HEK293 (cell line): ENCODE measurements around the gene TMX2.

ENCODE experiments used
- CTCF ChIA-PET: fragments of 350-600 bp; formaldehyde crosslinking; extraction: SDS; loops from one replicate; lab custom pipeline; 2021; ENCODE audit warnings: antibody characterized with exemption; lab: Yijun Ruan, JAX
- POLR2A ChIA-PET: fragments of 300-600 bp; formaldehyde crosslinking; extraction: SDS; loops from one replicate; lab custom pipeline; 2020; ENCODE audit warnings: antibody characterized with exemption, inconsistent platforms; lab: Yijun Ruan, JAX
- H3K27ac ChIP-seq: fragments of 200-500 bp; sonication (Bioruptor generic); 2 replicates; pipeline ENCODE4 v1.5.1; 2014; ENCODE audit warnings: low read depth, low read length, control low read depth, inconsistent platforms; ENCODE audit errors: extremely low read depth
- H3K36me3 ChIP-seq, 2 experiments: fragments of 200-500 bp in 1 of 2; sonication (Bioruptor generic) in 1 of 2; 1 replicate in 1 of 2; 2 replicates in 1 of 2; pipeline ENCODE4 v1.5.1; 2014 to 2017; ENCODE audit warnings: inconsistent platforms in 2 of 2, low read length in 2 of 2; ENCODE audit not compliant: control insufficient read depth in 2 of 2, insufficient read depth in 1 of 2
- H3K4me1 ChIP-seq: fragments of 200-500 bp; sonication (Bioruptor generic); 2 replicates; pipeline ENCODE4 v1.5.1; 2014; ENCODE audit warnings: mild to moderate bottlenecking, low read length, inconsistent platforms; ENCODE audit not compliant: control insufficient read depth, insufficient read depth
- H3K4me3 ChIP-seq: 2 replicates; pipeline ENCODE4 v1.5.1; 2011; ENCODE audit warnings: low read depth, mild to moderate bottlenecking, control low read depth, low read length, moderate library complexity
- H3K9me3 ChIP-seq: fragments of 200-500 bp; sonication (Bioruptor generic); 2 replicates; pipeline ENCODE4 v1.5.1; 2014; ENCODE audit warnings: low read depth, low read length, inconsistent platforms; ENCODE audit not compliant: control insufficient read depth, insufficient read depth
- ZBTB48 ChIP-seq: fragments of 450-650 bp; formaldehyde crosslinking; IDR thresholded peaks from 2 replicates; pipeline ENCODE4 v1.5.1; 2016; ENCODE audit warnings: missing biosample characterization, missing genetic modification characterization
- ZNF514 ChIP-seq: fragments of 450-650 bp; formaldehyde crosslinking; IDR thresholded peaks from 2 replicates; pipeline ENCODE4 v1.5.1; 2016; ENCODE audit warnings: missing biosample characterization, missing genetic modification characterization
- ZNF555 ChIP-seq: fragments of 450-650 bp; formaldehyde crosslinking; conservative IDR thresholded peaks from 2 replicates; pipeline ENCODE4 v1.5.1; 2017; ENCODE audit warnings: missing biosample characterization, mild to moderate bottlenecking, missing genetic modification characterization, inconsistent platforms
- ZNF626 ChIP-seq: fragments of 450-650 bp; sonication (Bioruptor Pico); formaldehyde crosslinking; IDR thresholded peaks from 2 replicates; pipeline ENCODE4 v1.5.1; 2018; ENCODE audit warnings: missing biosample characterization, missing genetic modification characterization, inconsistent platforms
- ZNF654 ChIP-seq: fragments of 450-650 bp; formaldehyde crosslinking; IDR thresholded peaks from 2 replicates; pipeline ENCODE4 v1.5.1; 2016; ENCODE audit warnings: low read depth, missing biosample characterization, missing genetic modification characterization
- ZNF677 ChIP-seq: fragments of 450-650 bp; IDR thresholded peaks from 2 replicates; pipeline ENCODE4 v1.5.0; 2018; ENCODE audit warnings: missing biosample characterization, mild to moderate bottlenecking, missing genetic modification characterization, moderate library complexity
- ZNF843 ChIP-seq: fragments of 450-650 bp; formaldehyde crosslinking; IDR thresholded peaks from 2 replicates; pipeline ENCODE4 v1.5.1; 2016; ENCODE audit warnings: missing biosample characterization, missing genetic modification characterization
- ZSCAN23 ChIP-seq: fragments of 450-650 bp; formaldehyde crosslinking; IDR thresholded peaks from 2 replicates; pipeline ENCODE4 v1.5.1; 2016; ENCODE audit warnings: missing biosample characterization, missing genetic modification characterization
- ZSCAN30 ChIP-seq: fragments of 450-650 bp; IDR thresholded peaks from 2 replicates; pipeline ENCODE4 v1.5.1; 2018; ENCODE audit warnings: missing biosample characterization, mild to moderate bottlenecking, missing genetic modification characterization, moderate library complexity
- TF ChIP-seq, protein P1 (sequence below): fragments of 450-650 bp; formaldehyde crosslinking; IDR thresholded peaks from 2 replicates; pipeline ENCODE4 v1.5.1; 2016; ENCODE audit warnings: missing biosample characterization, missing genetic modification characterization
- TF ChIP-seq, protein P2 (sequence below): fragments of 450-650 bp; formaldehyde crosslinking; IDR thresholded peaks from 2 replicates; pipeline ENCODE4 v1.5.1; 2016; ENCODE audit warnings: missing biosample characterization, missing genetic modification characterization
- TF ChIP-seq, protein P3 (sequence below): fragments of 450-650 bp; formaldehyde crosslinking; IDR thresholded peaks from 2 replicates; pipeline ENCODE4 v1.5.1; 2016; ENCODE audit warnings: missing biosample characterization, missing genetic modification characterization
- TF ChIP-seq, protein P4 (sequence below): fragments of 450-650 bp; formaldehyde crosslinking; optimal IDR thresholded peaks from 2 replicates; pipeline ENCODE3; 2016; ENCODE audit warnings: missing biosample characterization, mild to moderate bottlenecking, missing genetic modification characterization
- TF ChIP-seq, protein P5 (sequence below): fragments of 450-650 bp; formaldehyde crosslinking; IDR thresholded peaks from 2 replicates; pipeline ENCODE4; 2016; ENCODE audit warnings: missing biosample characterization, missing genetic modification characterization
- TF ChIP-seq, protein P6 (sequence below): fragments of 450-650 bp; formaldehyde crosslinking; IDR thresholded peaks from 2 replicates; pipeline ENCODE4 v1.5.1; 2016; ENCODE audit warnings: missing biosample characterization, missing genetic modification characterization, low read depth
- TF ChIP-seq, protein P7 (sequence below): fragments of 450-650 bp; formaldehyde crosslinking; IDR thresholded peaks from 2 replicates; pipeline ENCODE4 v1.5.1; 2016; ENCODE audit warnings: missing biosample characterization, missing genetic modification characterization

Gene TMX2

DNA sequence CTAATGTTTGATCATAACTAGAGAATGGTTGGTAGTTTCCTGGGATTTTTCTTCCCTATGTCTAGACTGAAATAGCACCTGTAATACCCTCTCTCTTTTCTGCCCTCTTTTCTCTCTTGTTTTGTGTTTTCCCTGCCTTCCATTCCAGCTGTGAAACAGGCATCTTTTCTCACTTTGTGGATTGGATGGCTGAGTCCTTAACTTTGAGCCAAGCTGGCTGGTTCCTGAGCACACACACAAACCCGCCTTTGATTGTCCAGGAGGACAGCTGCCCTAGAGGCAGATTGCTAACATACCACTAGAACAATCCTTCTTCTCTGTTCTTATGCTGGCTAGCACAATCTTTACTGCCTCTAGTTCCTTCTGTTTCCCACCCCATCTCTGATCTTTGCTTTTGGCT is 66.9 kb downstream of the TMX2 start:
- H3K27ac ChIP-seq = peak overlapping the region; percentile 42; the same call in 1 of the 2 replicates
- no peaks in the 10 kb centered on the region for H3K9me3 ChIP-seq
- TF ChIP-seq ZNF626 (tag by site-specific recombination) = no peak
- no peak for TF ChIP-seq ZNF843 (tag by site-specific recombination)
- no peak for TF ChIP-seq ZNF514 (tag by site-specific recombination)
- TF ChIP-seq, protein P1, sequence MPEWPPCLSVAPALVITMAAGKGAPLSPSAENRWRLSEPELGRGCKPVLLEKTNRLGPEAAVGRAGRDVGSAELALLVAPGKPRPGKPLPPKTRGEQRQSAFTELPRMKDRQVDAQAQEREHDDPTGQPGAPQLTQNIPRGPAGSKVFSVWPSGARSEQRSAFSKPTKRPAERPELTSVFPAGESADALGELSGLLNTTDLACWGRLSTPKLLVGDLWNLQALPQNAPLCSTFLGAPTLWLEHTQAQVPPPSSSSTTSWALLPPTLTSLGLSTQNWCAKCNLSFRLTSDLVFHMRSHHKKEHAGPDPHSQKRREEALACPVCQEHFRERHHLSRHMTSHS (tag by site-specific recombination) = no peak
- TF ChIP-seq ZBTB48 (tag by site-specific recombination) = no peak
- TF ChIP-seq ZSCAN30 (tag by site-specific recombination) = no peak
- no peak for TF ChIP-seq ZNF677 (tag by site-specific recombination)
- TF ChIP-seq ZSCAN23 (tag by site-specific recombination) = no peak
- TF ChIP-seq, protein P2, sequence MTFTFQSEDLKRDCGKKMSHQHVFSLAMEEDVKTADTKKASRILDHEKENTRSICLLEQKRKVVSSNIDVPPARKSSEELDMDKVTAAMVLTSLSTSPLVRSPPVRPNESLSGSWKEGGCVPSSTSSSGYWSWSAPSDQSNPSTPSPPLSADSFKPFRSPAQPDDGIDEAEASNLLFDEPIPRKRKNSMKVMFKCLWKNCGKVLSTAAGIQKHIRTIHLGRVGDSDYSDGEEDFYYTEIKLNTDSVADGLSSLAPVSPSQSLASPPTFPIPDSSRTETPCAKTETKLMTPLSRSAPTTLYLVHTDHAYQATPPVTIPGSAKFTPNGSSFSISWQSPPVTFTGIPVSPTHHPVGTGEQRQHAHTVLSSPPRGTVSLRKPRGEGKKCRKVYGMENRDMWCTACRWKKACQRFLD = no peak
- TF ChIP-seq, protein P3, sequence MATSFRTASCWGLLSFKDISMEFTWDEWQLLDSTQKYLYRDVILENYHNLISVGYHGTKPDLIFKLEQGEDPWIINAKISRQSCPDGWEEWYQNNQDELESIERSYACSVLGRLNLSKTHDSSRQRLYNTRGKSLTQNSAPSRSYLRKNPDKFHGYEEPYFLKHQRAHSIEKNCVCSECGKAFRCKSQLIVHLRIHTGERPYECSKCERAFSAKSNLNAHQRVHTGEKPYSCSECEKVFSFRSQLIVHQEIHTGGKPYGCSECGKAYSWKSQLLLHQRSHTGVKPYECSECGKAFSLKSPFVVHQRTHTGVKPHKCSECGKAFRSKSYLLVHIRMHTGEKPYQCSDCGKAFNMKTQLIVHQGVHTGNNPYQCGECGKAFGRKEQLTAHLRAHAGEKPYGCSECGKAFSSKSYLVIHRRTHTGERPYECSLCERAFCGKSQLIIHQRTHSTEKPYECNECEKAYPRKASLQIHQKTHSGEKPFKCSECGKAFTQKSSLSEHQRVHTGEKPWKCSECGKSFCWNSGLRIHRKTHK (tag by site-specific recombination) = no peak
- H3K36me3 ChIP-seq = no peaks in the 10 kb centered on the region
- no peak overlapping the region for H3K4me3 ChIP-seq
- peaks cover 12% of the 10 kb centered on the region; the same call in 1 of the 2 replicates for H3K4me1 ChIP-seq
- ChIA-PET CTCF (interaction anchor here (0.6 to 1.4 kb wide), 9 partner anchors 14 to 787 kb away, joined by 3 to 14 read pairs (median 3); partner anchors contain the start of genes BTBD18 and CTNND1), POLR2A (interaction anchor here (0.6 to 2.1 kb wide), 6 partner anchors 17 to 335 kb away, joined by 3 to 50 read pairs (median 10); partner anchors contain the start of genes BTBD18, CTNND1 and SELENOH)

DNA sequence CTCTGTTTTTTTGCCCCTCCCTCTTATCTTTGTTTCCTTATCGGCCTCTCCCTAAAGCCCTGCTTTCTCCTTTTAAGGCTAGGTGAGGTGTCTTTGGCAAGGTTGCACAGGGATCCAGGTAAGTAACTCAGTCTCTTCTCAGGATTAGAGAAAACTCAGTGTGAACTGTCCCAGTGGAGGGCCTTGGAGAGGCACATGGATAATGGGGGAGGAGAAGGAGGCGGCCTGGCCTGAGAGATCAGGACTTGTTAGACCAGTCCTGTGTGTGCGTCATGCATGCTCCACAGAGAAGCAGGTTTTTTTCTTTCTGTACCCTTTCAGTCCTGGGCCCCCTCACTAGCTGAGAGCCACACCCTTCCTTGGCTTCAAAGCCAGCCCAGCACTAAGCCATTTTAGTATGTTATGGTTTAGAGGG is 69.1 kb downstream of the TMX2 start:
- POLR2A ChIA-PET = interaction anchor here (1.4 kb wide), 1 partner anchor 40 kb away, joined by 3 read pairs; the partner anchor contains the start of gene SELENOH
- CTCF ChIA-PET = interaction anchor here (0.9 to 2.6 kb wide), 3 partner anchors 18 to 20 kb away, joined by 3 to 13 read pairs (median 7); partner anchors contain the start of gene CTNND1
- H3K36me3 ChIP-seq = no peaks in the 10 kb centered on the region
- no peak overlapping the region for H3K27ac ChIP-seq
- H3K9me3 ChIP-seq = no peaks in the 10 kb centered on the region
- TF ChIP-seq, protein P4, sequence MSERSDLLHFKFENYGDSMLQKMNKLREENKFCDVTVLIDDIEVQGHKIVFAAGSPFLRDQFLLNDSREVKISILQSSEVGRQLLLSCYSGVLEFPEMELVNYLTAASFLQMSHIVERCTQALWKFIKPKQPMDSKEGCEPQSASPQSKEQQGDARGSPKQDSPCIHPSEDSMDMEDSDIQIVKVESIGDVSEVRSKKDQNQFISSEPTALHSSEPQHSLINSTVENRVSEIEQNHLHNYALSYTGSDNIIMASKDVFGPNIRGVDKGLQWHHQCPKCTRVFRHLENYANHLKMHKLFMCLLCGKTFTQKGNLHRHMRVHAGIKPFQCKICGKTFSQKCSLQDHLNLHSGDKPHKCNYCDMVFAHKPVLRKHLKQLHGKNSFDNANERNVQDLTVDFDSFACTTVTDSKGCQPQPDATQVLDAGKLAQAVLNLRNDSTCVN (tag by site-specific recombination) = no peak
- TF ChIP-seq, protein P5, sequence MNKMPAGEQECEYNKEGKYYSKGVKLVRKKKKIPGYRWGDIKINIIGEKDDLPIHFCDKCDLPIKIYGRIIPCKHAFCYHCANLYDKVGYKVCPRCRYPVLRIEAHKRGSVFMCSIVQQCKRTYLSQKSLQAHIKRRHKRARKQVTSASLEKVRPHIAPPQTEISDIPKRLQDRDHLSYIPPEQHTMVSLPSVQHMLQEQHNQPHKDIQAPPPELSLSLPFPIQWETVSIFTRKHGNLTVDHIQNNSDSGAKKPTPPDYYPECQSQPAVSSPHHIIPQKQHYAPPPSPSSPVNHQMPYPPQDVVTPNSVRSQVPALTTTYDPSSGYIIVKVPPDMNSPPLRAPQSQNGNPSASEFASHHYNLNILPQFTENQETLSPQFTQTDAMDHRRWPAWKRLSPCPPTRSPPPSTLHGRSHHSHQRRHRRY (tag by site-specific recombination) = no peak
- TF ChIP-seq ZNF654 (no peak), ZNF555 (tag by site-specific recombination) (no peak)
- TF ChIP-seq, protein P6, sequence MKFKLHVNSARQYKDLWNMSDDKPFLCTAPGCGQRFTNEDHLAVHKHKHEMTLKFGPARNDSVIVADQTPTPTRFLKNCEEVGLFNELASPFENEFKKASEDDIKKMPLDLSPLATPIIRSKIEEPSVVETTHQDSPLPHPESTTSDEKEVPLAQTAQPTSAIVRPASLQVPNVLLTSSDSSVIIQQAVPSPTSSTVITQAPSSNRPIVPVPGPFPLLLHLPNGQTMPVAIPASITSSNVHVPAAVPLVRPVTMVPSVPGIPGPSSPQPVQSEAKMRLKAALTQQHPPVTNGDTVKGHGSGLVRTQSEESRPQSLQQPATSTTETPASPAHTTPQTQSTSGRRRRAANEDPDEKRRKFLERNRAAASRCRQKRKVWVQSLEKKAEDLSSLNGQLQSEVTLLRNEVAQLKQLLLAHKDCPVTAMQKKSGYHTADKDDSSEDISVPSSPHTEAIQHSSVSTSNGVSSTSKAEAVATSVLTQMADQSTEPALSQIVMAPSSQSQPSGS = no peak
- TF ChIP-seq, protein P7, sequence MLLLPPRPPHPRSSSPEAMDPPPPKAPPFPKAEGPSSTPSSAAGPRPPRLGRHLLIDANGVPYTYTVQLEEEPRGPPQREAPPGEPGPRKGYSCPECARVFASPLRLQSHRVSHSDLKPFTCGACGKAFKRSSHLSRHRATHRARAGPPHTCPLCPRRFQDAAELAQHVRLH = no peak
- peaks cover 12% of the 10 kb centered on the region; the same call in 1 of the 2 replicates for H3K4me1 ChIP-seq
- H3K4me3 ChIP-seq = no peak overlapping the region
